Suprapubic skin (tissue), 4 donors: ENCODE measurements around the gene SIGLEC14. TPM values are rescaled to one million over a fixed set of nuclear protein-coding genes. Genes with fewer than 3 reads are reported as not detected.

ENCODE experiments used
- DNase-seq, 2 donors: peaks; one replicate each; pipeline ENCODE4 v3.0.0-alpha.2; 2019; ENCODE audit warnings: low spot score in 2 of 2
- H3K27ac ChIP-seq: fragments of 200-600 bp; sonication (generic); one replicate; pipeline ENCODE4 v1.5.1; 2019
- H3K27me3 ChIP-seq: fragments of 200-600 bp; sonication (generic); one replicate; pipeline ENCODE4 v1.5.1; 2019
- H3K36me3 ChIP-seq: fragments of 200-600 bp; sonication (generic); one replicate; pipeline ENCODE4 v1.5.1; 2019
- H3K4me1 ChIP-seq: fragments of 200-600 bp; sonication (generic); one replicate; pipeline ENCODE4 v1.5.1; 2019
- H3K4me3 ChIP-seq: fragments of 200-600 bp; sonication (generic); one replicate; pipeline ENCODE4 v1.5.1; 2019; ENCODE audit warnings: mild to moderate bottlenecking
- H3K9me3 ChIP-seq: fragments of 200-600 bp; sonication (generic); one replicate; pipeline ENCODE4 v1.5.1; 2019
- CTCF ChIP-seq, 2 donors: fragments of 200-600 bp in 1 of 2; fragments of 450-650 bp in 1 of 2; sonication (generic) in 1 of 2; IDR thresholded peaks; one replicate each; pipeline ENCODE4 v1.5.1; 2016 to 2019; ENCODE audit warnings: antibody characterized with exemption in 2 of 2, mild to moderate bottlenecking in 1 of 2, moderate library complexity in 1 of 2
- EP300 ChIP-seq: sonication (generic); formaldehyde crosslinking; IDR thresholded peaks from one replicate; pipeline ENCODE4 v1.6.1; 2017; ENCODE audit warnings: antibody characterized with exemption
- POLR2A ChIP-seq, 2 donors: fragments of 450-650 bp; IDR thresholded peaks; one replicate each; pipeline ENCODE4 v1.6.1; 2017; ENCODE audit warnings: antibody characterized with exemption in 2 of 2, mild to moderate bottlenecking in 2 of 2, moderate library complexity in 2 of 2
- POLR2AphosphoS5 ChIP-seq, 3 donors: sonication (generic); formaldehyde crosslinking; IDR thresholded peaks; one replicate each; pipeline ENCODE4 v1.6.1; 2017; ENCODE audit warnings: antibody characterized with exemption in 3 of 3
- WGBS: methylation state at CpG from one replicate; pipeline ENCODE4 v1.1.5; 2018; 5-methylcytosine and 5-hydroxymethylcytosine counted together
- total RNA-seq, 4 donors: library from RNA; depleted of rRNA; stranded (reverse); fragments of >200 nt; gene quantifications; one replicate each; pipeline ENCODE4 v1.1.0, GENCODE V29; 2016

The SIGLEC14 gene
- total RNA-seq, 4 donors from 2014 or later: 0.30 to 0.72 (median 0.36) TPM; not detected in 1

GRCh38 chr19:51693260-51693659, 46.6 kb upstream of the SIGLEC14 start, which contains the start of gene SPACA6:
TSS of gene SPACA6 (plus strand) at chr19:51693330. CDS start at chr19:51693527, 197 bp downstream.
- H3K4me1 ChIP-seq: peaks cover 41% of the 10 kb centered on the region
- TF ChIP-seq POLR2A (IDR thresholded peaks at IDR 0.05) (no peak), CTCF (IDR thresholded peaks at IDR 0.05) (no peak), POLR2AphosphoS5 (IDR thresholded peaks at IDR 0.05) (no peak), EP300 (no peak)
- 79% methylated on average over 8 of the region's 8 CpGs for WGBS
- DNase-seq: no peak
- H3K27ac ChIP-seq: no peak within 1 kb of the TSS
- H3K27me3 ChIP-seq: no peaks in the 10 kb centered on the region
- H3K36me3 ChIP-seq: peaks cover 30% of the 10 kb centered on the region
- H3K4me3 ChIP-seq: peak within 1 kb of the TSS; percentile 80
- no peaks in the 10 kb centered on the region for H3K9me3 ChIP-seq

- Histone ChIP-seq H3K27ac (no peak overlapping the region), H3K9me3 (no peaks in the 10 kb centered on the region), H3K4me3 (no peak overlapping the region), H3K4me1 (peaks cover 49% of the 10 kb centered on the region), H3K36me3 (peaks cover 27% of the 10 kb centered on the region), H3K27me3 (no peaks in the 10 kb centered on the region)
- DNase-seq: peak in 1 of 2 donors; percentile 64
- no peak for TF ChIP-seq EP300
- TF ChIP-seq POLR2A (IDR thresholded peaks at IDR 0.05): no peak
- no peak for TF ChIP-seq POLR2AphosphoS5 (IDR thresholded peaks at IDR 0.05)
- no peak for TF ChIP-seq CTCF (IDR thresholded peaks at IDR 0.05)
- 100% methylated on average over 1 of the region's 18 CpGs for WGBS
Measured at GRCh38 chr19:51692468-51692867, 45.8 kb upstream of the SIGLEC14 start.

- DNase-seq: peak in 1 of 2 donors; percentile 58
- Histone ChIP-seq H3K9me3 (no peaks in the 10 kb centered on the region), H3K36me3 (peaks cover 22% of the 10 kb centered on the region), H3K27ac (peak overlapping the region; percentile 97), H3K27me3 (no peaks in the 10 kb centered on the region), H3K4me3 (peak overlapping the region; percentile 80), H3K4me1 (peaks cover 54% of the 10 kb centered on the region)
- TF ChIP-seq POLR2AphosphoS5 (IDR thresholded peaks at IDR 0.05) (no peak), POLR2A (IDR thresholded peaks at IDR 0.05) (no peak), CTCF (IDR thresholded peaks at IDR 0.05) (no peak), EP300 (no peak)
- 24% methylated on average over 12 of the region's 12 CpGs for WGBS
Measured at GRCh38 chr19:51691584-51692428, 45.2 kb upstream of the SIGLEC14 start.

GRCh38 chr19:51691074-51691583, 44.5 kb upstream of the SIGLEC14 start:
- H3K36me3 ChIP-seq: peaks cover 22% of the 10 kb centered on the region
- WGBS: 5% methylated on average over 9 of the region's 9 CpGs
- no peaks in the 10 kb centered on the region for H3K9me3 ChIP-seq
- peak overlapping the region; percentile 80 for H3K4me3 ChIP-seq
- peaks cover 54% of the 10 kb centered on the region for H3K4me1 ChIP-seq
- peak in 1 of 2 donors; percentile 50 for DNase-seq
- TF ChIP-seq CTCF (IDR thresholded peaks at IDR 0.05): no peak
- TF ChIP-seq EP300: no peak
- TF ChIP-seq POLR2AphosphoS5 (IDR thresholded peaks at IDR 0.05): no peak
- no peak for TF ChIP-seq POLR2A (IDR thresholded peaks at IDR 0.05)
- H3K27me3 ChIP-seq: no peaks in the 10 kb centered on the region
- peak overlapping the region; percentile 97 for H3K27ac ChIP-seq

GRCh38 chr19:51690454-51691073, 43.9 kb upstream of the SIGLEC14 start:
- WGBS: 3% methylated on average over 16 of the region's 21 CpGs

More at GRCh38 chr19:51690454-51691073, 43.9 kb upstream of the SIGLEC14 start:
- peaks cover 19% of the 10 kb centered on the region for H3K36me3 ChIP-seq
- H3K27ac ChIP-seq: peak overlapping the region; percentile 97
- DNase-seq: peak in 1 of 2 donors; percentile 83
- peaks cover 54% of the 10 kb centered on the region for H3K4me1 ChIP-seq
- no peaks in the 10 kb centered on the region for H3K9me3 ChIP-seq
- H3K4me3 ChIP-seq: peak overlapping the region; percentile 80
- no peaks in the 10 kb centered on the region for H3K27me3 ChIP-seq
- no peak for TF ChIP-seq EP300
- no peak for TF ChIP-seq CTCF (IDR thresholded peaks at IDR 0.05)
